Fibroblast of mammary gland (primary cell): ENCODE results near the gene NRG3.

Experiments used
- DNase-seq: peaks from one replicate; pipeline ENCODE4 v3.0.0-alpha.2; 2010; ENCODE audit warnings: low read depth
- H3K4me3 ChIP-seq: 2 replicates; pipeline ENCODE4 v1.5.1; 2011; ENCODE audit warnings: low read depth, mild to moderate bottlenecking, low read length, moderate library complexity; ENCODE audit not compliant: control insufficient read depth
- TF ChIP-seq, protein P1 (sequence below): conservative IDR thresholded peaks from 2 replicates; pipeline ENCODE4 v1.5.1; 2011; ENCODE audit warnings: low read depth, low read length, inconsistent platforms; ENCODE audit not compliant: control insufficient read depth, insufficient read depth

NRG3 gene

GRCh38 chr10:82543631-82544030 lies 668.6 kb downstream of the NRG3 start:
- no peak overlapping the region for H3K4me3 ChIP-seq
- no peak for DNase-seq
- TF ChIP-seq, protein P1, sequence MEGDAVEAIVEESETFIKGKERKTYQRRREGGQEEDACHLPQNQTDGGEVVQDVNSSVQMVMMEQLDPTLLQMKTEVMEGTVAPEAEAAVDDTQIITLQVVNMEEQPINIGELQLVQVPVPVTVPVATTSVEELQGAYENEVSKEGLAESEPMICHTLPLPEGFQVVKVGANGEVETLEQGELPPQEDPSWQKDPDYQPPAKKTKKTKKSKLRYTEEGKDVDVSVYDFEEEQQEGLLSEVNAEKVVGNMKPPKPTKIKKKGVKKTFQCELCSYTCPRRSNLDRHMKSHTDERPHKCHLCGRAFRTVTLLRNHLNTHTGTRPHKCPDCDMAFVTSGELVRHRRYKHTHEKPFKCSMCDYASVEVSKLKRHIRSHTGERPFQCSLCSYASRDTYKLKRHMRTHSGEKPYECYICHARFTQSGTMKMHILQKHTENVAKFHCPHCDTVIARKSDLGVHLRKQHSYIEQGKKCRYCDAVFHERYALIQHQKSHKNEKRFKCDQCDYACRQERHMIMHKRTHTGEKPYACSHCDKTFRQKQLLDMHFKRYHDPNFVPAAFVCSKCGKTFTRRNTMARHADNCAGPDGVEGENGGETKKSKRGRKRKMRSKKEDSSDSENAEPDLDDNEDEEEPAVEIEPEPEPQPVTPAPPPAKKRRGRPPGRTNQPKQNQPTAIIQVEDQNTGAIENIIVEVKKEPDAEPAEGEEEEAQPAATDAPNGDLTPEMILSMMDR: no peak

- H3K4me3 ChIP-seq: no peak overlapping the region
- DNase-seq: no peak
- TF ChIP-seq, protein P1: no peak
Measured at GRCh38 chr10:82544377-82544776, 669.4 kb downstream of the NRG3 start.

GRCh38 chr10:82551506-82551905 lies 676.5 kb downstream of the NRG3 start:
- TF ChIP-seq, protein P1: no peak
- H3K4me3 ChIP-seq: no peak overlapping the region
- DNase-seq: no peak

- H3K4me3 ChIP-seq: no peak overlapping the region
- TF ChIP-seq, protein P1: no peak
Measured at GRCh38 chr10:82552267-82552666, 677.3 kb downstream of the NRG3 start.

DNA sequence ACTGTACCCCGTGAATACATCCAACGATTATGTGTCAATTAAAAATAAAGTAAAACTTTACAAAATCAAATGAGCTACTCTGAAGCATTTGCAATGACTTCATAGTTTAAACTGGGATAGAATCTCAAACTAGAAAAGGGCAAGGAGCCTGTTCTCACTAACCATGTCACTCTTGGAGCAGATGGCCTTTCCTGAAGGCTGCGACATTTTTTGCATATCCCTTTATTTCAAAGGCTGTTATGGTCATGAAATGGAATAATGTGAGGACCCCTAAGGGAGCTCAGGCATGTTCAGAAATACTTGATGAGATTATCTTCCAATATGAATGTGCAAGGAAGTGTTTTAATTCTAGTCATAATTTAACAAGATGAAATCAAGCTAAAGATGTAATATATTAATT lies 679.4 kb downstream of the NRG3 start:
- no peak for DNase-seq
- TF ChIP-seq, protein P1: no peak
- no peak overlapping the region for H3K4me3 ChIP-seq

More at GRCh38 chr10:82552267-82552666, 677.3 kb downstream of the NRG3 start:
- no peak for DNase-seq

- no peak for DNase-seq
- TF ChIP-seq, protein P1: no peak
- no peak overlapping the region for H3K4me3 ChIP-seq
Measured at GRCh38 chr10:82558014-82558607, 683.1 kb downstream of the NRG3 start.
